H1 (cell line): Measurements from ENCODE around the gene SENP3. TPM values are rescaled to one million over a fixed set of nuclear protein-coding genes. Genes with fewer than 3 reads are reported as not detected.

ENCODE experiments used
- CTCF ChIA-PET: fragments of 300-600 bp; sonication (Branson Sonifier 250); formaldehyde crosslinking; loops from one replicate; lab custom pipeline; 2021; ENCODE audit not compliant: partially characterized antibody; lab: Charles Lee
- POLR2A ChIA-PET: fragments of 300-600 bp; sonication (Branson Sonifier 250); formaldehyde crosslinking; loops from one replicate; lab custom pipeline; 2021; ENCODE audit warnings: inconsistent platforms; ENCODE audit not compliant: partially characterized antibody; lab: Charles Lee
- DNase-seq, 2 experiments: peaks; one replicate each; pipeline versions ENCODE4 v3.0.0 to v3.0.0-alpha.2; 2010 to 2022; ENCODE audit warnings: low spot score in 2 of 2, low read depth in 1 of 2, mixed read lengths in 1 of 2
- FAIRE-seq: peaks from 2 replicates; lab custom pipeline; 2011; peaks lifted over from hg19 to GRCh38; lab: Jason Lieb, UNC
- H2AFZ ChIP-seq: 2 replicates; pipeline ENCODE4 v1.8.1; 2012; ENCODE audit warnings: low read length, inconsistent platforms
- H2AK5ac ChIP-seq: 2 replicates; pipeline ENCODE4 v1.6.1; 2013; ENCODE audit warnings: low read depth, low read length
- H2BK120ac ChIP-seq: replicated peaks from 2 replicates; pipeline ENCODE3; 2013; ENCODE audit warnings: low read depth, low read length, inconsistent platforms
- H2BK12ac ChIP-seq: 2 replicates; pipeline ENCODE4 v1.6.1; 2013; ENCODE audit warnings: low read depth, low read length
- H2BK15ac ChIP-seq: 2 replicates; pipeline ENCODE4 v1.6.1; 2013; ENCODE audit warnings: low read length
- H2BK20ac ChIP-seq: 2 replicates; pipeline ENCODE4 v1.6.1; 2013; ENCODE audit warnings: low read length
- H2BK5ac ChIP-seq: 2 replicates; pipeline ENCODE4 v1.6.1; 2013; ENCODE audit warnings: low read depth, low read length
- H3K14ac ChIP-seq: 2 replicates; pipeline ENCODE4 v1.6.1; 2013; ENCODE audit warnings: inconsistent platforms; ENCODE audit not compliant: insufficient read length
- H3K18ac ChIP-seq: 2 replicates; pipeline ENCODE4 v1.6.1; 2013; ENCODE audit warnings: low read length; ENCODE audit errors: extremely low read depth
- H3K23ac ChIP-seq: 2 replicates; pipeline ENCODE4 v1.6.1; 2013; ENCODE audit warnings: inconsistent platforms; ENCODE audit not compliant: insufficient read length
- H3K23me2 ChIP-seq: 2 replicates; pipeline ENCODE4 v1.6.1; 2013; ENCODE audit warnings: low read depth, low read length
- H3K27ac ChIP-seq: 2 replicates; pipeline ENCODE4 v1.6.1; 2011; ENCODE audit warnings: low read depth, low read length, inconsistent platforms
- H3K27me3 ChIP-seq, 4 experiments: replicated peaks in 1 of 4; 1 replicate in 1 of 4; 2 replicates in 3 of 4; pipeline versions ENCODE4 v1.6.1 to v1.8.1; 2011 to 2013; ENCODE audit warnings: low read length in 3 of 4, mild to moderate bottlenecking in 3 of 4, inconsistent platforms in 2 of 4, mixed read lengths in 2 of 4, moderate library complexity in 1 of 4; ENCODE audit not compliant: control insufficient read depth in 3 of 4, insufficient read depth in 3 of 4; ENCODE audit errors: extremely low read depth in 1 of 4
- H3K36me3 ChIP-seq, 4 experiments: 2 replicates each; pipeline versions ENCODE4 v1.6.1 to v1.8.1; 2011 to 2013; ENCODE audit warnings: mild to moderate bottlenecking in 4 of 4, low read length in 3 of 4, moderate library complexity in 2 of 4, control low read depth in 1 of 4, inconsistent platforms in 1 of 4; ENCODE audit not compliant: insufficient read depth in 4 of 4, control insufficient read depth in 2 of 4
- H3K4ac ChIP-seq: replicated peaks from 2 replicates; pipeline ENCODE3; 2013; ENCODE audit warnings: low read length, low read depth, mixed read lengths, inconsistent platforms; ENCODE audit not compliant: insufficient read length
- H3K4me1 ChIP-seq, 4 experiments: replicated peaks in 1 of 4; 1 replicate in 1 of 4; 2 replicates in 3 of 4; pipeline versions ENCODE4 v1.6.1 to v1.8.1; 2011 to 2013; ENCODE audit warnings: low read length in 3 of 4, inconsistent platforms in 2 of 4, mixed read lengths in 1 of 4; ENCODE audit not compliant: insufficient read depth in 4 of 4, control insufficient read depth in 3 of 4
- H3K4me2 ChIP-seq, 2 experiments: 2 replicates each; pipeline versions ENCODE4 v1.6.1 to v1.8.1; 2011 to 2013; ENCODE audit warnings: low read depth in 2 of 2, low read length in 2 of 2, control low read depth in 1 of 2, inconsistent platforms in 1 of 2, mild to moderate bottlenecking in 1 of 2; ENCODE audit not compliant: insufficient read depth in 1 of 2
- H3K4me3 ChIP-seq, 4 experiments: fragments of 200-600, 300-600 bp in 1 of 4; sonication (generic), shearing (Covaris generic), sonication (Bioruptor Twin) in 1 of 4; 2 replicates each; pipeline versions ENCODE4 v1.5.1 to v1.8.1; 2011 to 2016; ENCODE audit warnings: low read length in 4 of 4, low read depth in 3 of 4, control low read depth in 2 of 4, inconsistent platforms in 2 of 4, mild to moderate bottlenecking in 2 of 4, mixed read lengths in 1 of 4, moderate library complexity in 1 of 4; ENCODE audit not compliant: insufficient read depth in 2 of 4; ENCODE audit errors: extremely low read depth in 1 of 4
- H3K56ac ChIP-seq: replicated peaks from 2 replicates; pipeline ENCODE3; 2013; ENCODE audit warnings: low read depth, mild to moderate bottlenecking, mixed read lengths, low read length, inconsistent platforms; ENCODE audit not compliant: insufficient read length
- H3K79me1 ChIP-seq: 2 replicates; pipeline ENCODE4 v1.6.1; 2013; ENCODE audit warnings: low read depth, low read length, control low read depth
- H3K79me2 ChIP-seq, 2 experiments: 2 replicates each; pipeline versions ENCODE4 v1.6.1 to v1.8.1; 2012 to 2013; ENCODE audit warnings: low read length in 2 of 2, mild to moderate bottlenecking in 2 of 2, inconsistent platforms in 1 of 2; ENCODE audit not compliant: insufficient read depth in 2 of 2, control insufficient read depth in 1 of 2
- H3K9ac ChIP-seq, 4 experiments: replicated peaks in 1 of 4; 1 replicate in 1 of 4; 2 replicates in 3 of 4; pipeline versions ENCODE4 v1.6.1 to v1.8.1; 2011 to 2013; ENCODE audit warnings: low read depth in 3 of 4, low read length in 3 of 4, control low read depth in 2 of 4, mild to moderate bottlenecking in 2 of 4, moderate library complexity in 2 of 4, inconsistent platforms in 1 of 4; ENCODE audit errors: extremely low read depth in 1 of 4
- H3K9me3 ChIP-seq, 2 experiments: 2 replicates each; pipeline versions ENCODE4 v1.6.1 to v1.8.1; 2012 to 2013; ENCODE audit warnings: mild to moderate bottlenecking in 2 of 2, moderate library complexity in 2 of 2, control low read depth in 1 of 2, inconsistent platforms in 1 of 2, low read depth in 1 of 2, low read length in 1 of 2, mixed read lengths in 1 of 2; ENCODE audit not compliant: insufficient read depth in 2 of 2
- H4K20me1 ChIP-seq, 2 experiments: replicated peaks in 1 of 2; 2 replicates each; pipeline versions ENCODE3 to v1.8.1; 2011 to 2013; ENCODE audit warnings: inconsistent platforms in 2 of 2, low read length in 2 of 2, mild to moderate bottlenecking in 1 of 2; ENCODE audit not compliant: insufficient read depth in 2 of 2, control insufficient read depth in 1 of 2
- H4K5ac ChIP-seq: 2 replicates; pipeline ENCODE4 v1.6.1; 2013; ENCODE audit warnings: low read length, low read depth, mixed read lengths, inconsistent platforms; ENCODE audit not compliant: insufficient read length
- H4K8ac ChIP-seq: 2 replicates; pipeline ENCODE4 v1.8.0; 2013; ENCODE audit warnings: mild to moderate bottlenecking, moderate library complexity, low read length, inconsistent platforms; ENCODE audit not compliant: insufficient read depth; ENCODE audit errors: extremely low read depth
- H4K91ac ChIP-seq: replicated peaks from 2 replicates; pipeline ENCODE3; 2013; ENCODE audit warnings: low read length, mixed read lengths, inconsistent platforms; ENCODE audit not compliant: insufficient read length
- CBX8 ChIP-seq: fragments of 300-800, 300-1000 bp; sonication (generic); IDR thresholded peaks from 2 replicates; pipeline ENCODE4 v1.7.1; 2016; ENCODE audit warnings: low read depth, low read length, borderline replicate concordance
- CEBPB ChIP-seq: IDR thresholded peaks from 2 replicates; pipeline ENCODE4 v1.6.1; 2012; ENCODE audit warnings: low read depth, low read length
- CTBP2 ChIP-seq: IDR thresholded peaks from 2 replicates; pipeline ENCODE4 v1.7.0; 2011; ENCODE audit warnings: borderline replicate concordance, mild to moderate bottlenecking, moderate library complexity, mixed read lengths, low read length; ENCODE audit not compliant: insufficient read depth, insufficient read length
- EGR1 ChIP-seq: IDR thresholded peaks from 2 replicates; pipeline ENCODE4 v1.6.1; 2011; ENCODE audit warnings: low read depth, low read length, borderline replicate concordance
- EP300 ChIP-seq, 2 experiments: IDR thresholded peaks; 1 replicate in 1 of 2; 2 replicates in 1 of 2; pipeline ENCODE4 v1.6.1; 2011 to 2012; ENCODE audit warnings: low read depth in 2 of 2, low read length in 2 of 2, mild to moderate bottlenecking in 2 of 2, borderline replicate concordance in 1 of 2, inconsistent platforms in 1 of 2, moderate library complexity in 1 of 2
- FOSL1 ChIP-seq: IDR thresholded peaks from 2 replicates; pipeline ENCODE4 v1.6.1; 2011; ENCODE audit warnings: mild to moderate bottlenecking, low read depth, low read length, moderate library complexity; ENCODE audit not compliant: insufficient read depth
- JUN ChIP-seq: IDR thresholded peaks from 2 replicates; pipeline ENCODE4 v1.6.1; 2011; ENCODE audit warnings: low read depth, mild to moderate bottlenecking, improper control_type of control experiment, low read length
- SIN3A ChIP-seq, 2 experiments: IDR thresholded peaks in 1 of 2; conservative IDR thresholded peaks in 1 of 2; 2 replicates each; pipeline ENCODE4 v1.6.1; 2011 to 2012; ENCODE audit warnings: low read length in 2 of 2, improper control_type of control experiment in 1 of 2, low read depth in 1 of 2, mild to moderate bottlenecking in 1 of 2
- SP2 ChIP-seq: IDR thresholded peaks from 2 replicates; pipeline ENCODE4 v1.6.1; 2012; ENCODE audit warnings: mild to moderate bottlenecking, low read length, inconsistent platforms
- TBP ChIP-seq: IDR thresholded peaks from 2 replicates; pipeline ENCODE4 v1.6.1; 2011; ENCODE audit warnings: low read depth, low read length, improper control_type of control experiment
- ZNF274 ChIP-seq: IDR thresholded peaks from 2 replicates; pipeline ENCODE4 v1.7.0; 2012; ENCODE audit warnings: low read length, borderline replicate concordance; ENCODE audit errors: extremely low read depth
- WGBS, 2 experiments: shearing (Covaris generic) in 1 of 2; methylation state at CpG; one replicate each; pipeline versions ENCODE4 v1.1.6 to v1.1.7; 2013 to 2015; ENCODE audit warnings: low lambda C conversion rate in 2 of 2, mixed read lengths in 2 of 2, inconsistent platforms in 1 of 2, low coverage in 1 of 2, missing lambda C conversion rate in 1 of 2; ENCODE audit not compliant: insufficient replicate concordance in 2 of 2, insufficient coverage in 1 of 2, insufficient read length in 1 of 2; ENCODE audit errors: extremely low coverage in 1 of 2, missing lambda C conversion rate in 1 of 2; 5-methylcytosine and 5-hydroxymethylcytosine counted together
- polyA plus RNA-seq, 7 experiments: library from polyadenylated mRNA; depleted of rRNA in 3 of 7; stranded (reverse) in 5 of 7; unstranded in 2 of 7; fragments of >200 nt in 5 of 7; fragments of 200-250 nt in 2 of 7; gene quantifications; 1 replicate in 5 of 7; 2 replicates in 1 of 7; 4 replicates in 1 of 7; pipeline versions ENCODE4 v1.2.1 to v1.2.3, GENCODE V29; 2011 to 2013; ENCODE audit warnings: missing spikeins in 2 of 7, mixed read lengths in 2 of 7
- total RNA-seq: library from RNA; stranded (reverse); fragmentation: NEBNext Ultra II Directional; extraction: Animal tissue kit (Norgen Biotek cat#: 25700); gene quantifications from 2 replicates; pipeline ENCODE4 v1.2.1, GENCODE V29; 2021

Gene SENP3
- total and polyA plus RNA-seq, 2 of the 8 experiments (the other 6 are each of a cell fraction or from before 2014, with no cell fraction given) = 86.2 to 129 TPM

GRCh38 chr17:7612294-7612640, 50.5 kb downstream of the SENP3 start:
- POLR2A ChIA-PET = interaction anchor here (1.5 to 79.4 kb wide), 3 partner anchors 19 to 54 kb away, joined by 5 to 2272 read pairs (median 8); partner anchors contain the start of genes ATP1B2, CD68, TP53 and WRAP53
- Histone ChIP-seq H2AFZ (no peak overlapping the region), H3K23ac (no peak overlapping the region), H2BK120ac (no peak overlapping the region), H3K36me3 (peaks cover 0 to 13% (median 0%) of the 10 kb centered on the region in 4 experiments; a peak in 3 of 8 replicates), H4K20me1 (peaks cover 0 to 11% of the 10 kb centered on the region in 2 experiments), H3K4me3 (no peak overlapping the region), H2AK5ac (no peak overlapping the region), H3K18ac (no peak overlapping the region), H3K79me2 (peaks cover 4 to 47% of the 10 kb centered on the region in 2 experiments; a peak in 3 of 4 replicates), H2BK15ac (no peak overlapping the region), H4K5ac (no peak overlapping the region), H3K27ac (no peak overlapping the region), H3K14ac (no peak overlapping the region), H2BK12ac (no peak overlapping the region), H3K79me1 (peaks cover 20% of the 10 kb centered on the region), H3K4me1 (peaks cover 0 to 5% (median 1%) of the 10 kb centered on the region in 4 experiments; a peak in 4 of 7 replicates), H3K9ac (no peak overlapping the region), H3K4ac (no peak overlapping the region), H4K8ac (no peak overlapping the region), H4K91ac (no peak overlapping the region), H3K27me3 (no peaks in the 10 kb centered on the region), H3K23me2 (peaks cover 6% of the 10 kb centered on the region), H2BK20ac (no peak overlapping the region), H3K56ac (no peak overlapping the region), H3K9me3 (no peaks in the 10 kb centered on the region), H3K4me2 (no peak overlapping the region; a peak in 1 of 4 replicates), H2BK5ac (no peak overlapping the region)
- FAIRE-seq = no peak
- CTCF ChIA-PET = interaction anchor here (0.8 to 13.4 kb wide), 7 partner anchors 11 to 75 kb away, joined by 3 to 92 read pairs (median 4); partner anchors contain the start of genes SHBG, TP53 and WRAP53
- no peak for TF ChIP-seq EP300 (IDR thresholded peaks at IDR 0.05; ENCODE audit: borderline replicate concordance in 1 of 2, low read depth in 2 of 2, low read length in 2 of 2)
- TF ChIP-seq CTBP2 = no peak
- TF ChIP-seq SIN3A (conservative IDR thresholded peaks at IDR 0.05 in 1 of 2, IDR thresholded peaks at IDR 0.05 in 1 of 2; ENCODE audit: low read depth in 1 of 2, low read length in 2 of 2) = no peak
- TF ChIP-seq EGR1 = no peak
- no peak for TF ChIP-seq FOSL1
- no peak for TF ChIP-seq JUN
- TF ChIP-seq CBX8 = no peak
- TF ChIP-seq TBP = no peak
- no peak for TF ChIP-seq ZNF274
- TF ChIP-seq CEBPB = no peak
- TF ChIP-seq SP2 = no peak
- 88% methylated on average over 1 of the region's 1 CpG; no CpG with 5 or more reads in 1 of the 2 experiments for WGBS, 2 experiments
- no peak for DNase-seq
